ENCODE measurements around the gene C10orf62.

GRCh38 chr10:97593421-97593820, 3.9 kb downstream of the C10orf62 start:
- TF ChIP-seq, protein P1, sequence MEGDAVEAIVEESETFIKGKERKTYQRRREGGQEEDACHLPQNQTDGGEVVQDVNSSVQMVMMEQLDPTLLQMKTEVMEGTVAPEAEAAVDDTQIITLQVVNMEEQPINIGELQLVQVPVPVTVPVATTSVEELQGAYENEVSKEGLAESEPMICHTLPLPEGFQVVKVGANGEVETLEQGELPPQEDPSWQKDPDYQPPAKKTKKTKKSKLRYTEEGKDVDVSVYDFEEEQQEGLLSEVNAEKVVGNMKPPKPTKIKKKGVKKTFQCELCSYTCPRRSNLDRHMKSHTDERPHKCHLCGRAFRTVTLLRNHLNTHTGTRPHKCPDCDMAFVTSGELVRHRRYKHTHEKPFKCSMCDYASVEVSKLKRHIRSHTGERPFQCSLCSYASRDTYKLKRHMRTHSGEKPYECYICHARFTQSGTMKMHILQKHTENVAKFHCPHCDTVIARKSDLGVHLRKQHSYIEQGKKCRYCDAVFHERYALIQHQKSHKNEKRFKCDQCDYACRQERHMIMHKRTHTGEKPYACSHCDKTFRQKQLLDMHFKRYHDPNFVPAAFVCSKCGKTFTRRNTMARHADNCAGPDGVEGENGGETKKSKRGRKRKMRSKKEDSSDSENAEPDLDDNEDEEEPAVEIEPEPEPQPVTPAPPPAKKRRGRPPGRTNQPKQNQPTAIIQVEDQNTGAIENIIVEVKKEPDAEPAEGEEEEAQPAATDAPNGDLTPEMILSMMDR (IDR thresholded peaks at IDR 0.05) = no peak
- no peak for TF ChIP-seq ZNF317 (CRISPR knock-in tag; IDR thresholded peaks at IDR 0.05; ENCODE audit: borderline replicate concordance, low read depth)
- no peak for TF ChIP-seq ZBTB43 (CRISPR knock-in tag; IDR thresholded peaks at IDR 0.05)

Measured in WTC11 (cell line).